Anterior cingulate cortex (tissue), 58 donors: Measurements from ENCODE around the gene ZCCHC2.

ENCODE experiments used
- DNase-seq, 58 donors: peaks; one replicate each; lab custom pipeline; 2025; lab: John Stamatoyannopoulos, UW

Gene ZCCHC2

DNA sequence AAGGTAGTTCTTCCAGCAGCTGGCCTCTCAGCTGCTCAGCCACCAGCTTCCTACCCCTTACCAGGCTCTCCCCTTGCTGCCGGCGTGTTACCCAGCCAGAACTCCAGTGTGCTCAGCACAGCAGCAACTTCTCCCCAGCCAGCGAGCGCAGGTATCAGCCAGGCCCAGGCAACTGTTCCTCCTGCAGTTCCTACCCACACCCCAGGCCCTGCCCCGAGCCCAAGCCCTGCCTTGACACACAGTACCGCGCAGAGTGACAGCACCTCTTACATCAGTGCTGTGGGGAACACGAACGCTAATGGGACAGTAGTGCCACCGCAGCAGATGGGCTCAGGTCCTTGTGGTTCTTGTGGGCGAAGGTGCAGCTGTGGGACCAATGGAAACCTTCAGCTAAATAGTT is 52.0 kb downstream of the ZCCHC2 start:
- no peak for DNase-seq

GRCh38 chr18:62576271-62576670 is 53.4 kb downstream of the ZCCHC2 start:
- no peak for DNase-seq

GRCh38 chr18:62576845-62577512 is 54.2 kb downstream of the ZCCHC2 start:
- DNase-seq: no peak

DNA sequence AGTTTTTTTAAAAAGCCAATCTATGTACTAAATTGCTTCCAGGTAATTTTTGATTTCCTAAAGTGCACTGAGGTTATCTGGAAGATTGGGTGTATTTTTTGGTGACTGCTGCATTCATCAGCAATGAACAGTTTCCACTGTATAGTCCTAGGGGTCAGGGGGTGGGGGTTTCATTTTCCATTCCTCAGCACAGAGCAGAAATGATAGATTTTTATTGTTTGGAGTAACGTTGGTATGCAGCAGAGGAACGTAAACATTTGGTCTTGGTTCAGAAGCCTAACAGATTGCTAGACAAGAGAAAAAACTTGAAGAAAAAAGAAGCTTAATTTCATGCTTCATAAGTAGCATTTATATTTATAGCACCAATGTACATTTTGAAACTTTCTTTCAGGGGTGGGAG is 54.9 kb downstream of the ZCCHC2 start:
- DNase-seq: no peak

DNA sequence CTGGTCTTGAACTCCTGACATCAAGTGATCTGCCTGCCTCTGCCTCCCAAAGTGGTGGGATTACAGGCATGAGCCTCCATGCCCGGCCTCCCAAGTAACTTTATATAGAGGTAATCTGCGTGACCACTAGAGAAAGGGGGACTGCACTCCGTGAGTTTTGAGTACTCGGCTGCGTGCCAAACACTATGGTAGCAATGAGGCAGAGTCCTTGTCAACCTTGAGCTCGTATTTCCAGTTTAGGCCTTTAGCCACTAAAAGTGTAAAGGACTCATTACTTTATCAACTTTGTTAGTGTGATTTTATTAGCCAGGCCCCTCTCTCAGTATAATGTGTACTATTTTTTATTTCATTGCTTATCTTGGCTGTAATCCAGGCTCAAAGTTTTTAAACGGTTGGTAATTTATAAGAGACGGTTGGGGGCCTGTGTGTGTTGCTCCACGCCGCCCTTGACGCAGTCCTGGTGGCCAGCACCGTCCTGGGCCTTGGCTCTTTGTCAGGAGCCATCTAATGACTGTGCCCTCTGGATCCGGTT is 56.2 kb downstream of the ZCCHC2 start:
- DNase-seq: no peak

DNA sequence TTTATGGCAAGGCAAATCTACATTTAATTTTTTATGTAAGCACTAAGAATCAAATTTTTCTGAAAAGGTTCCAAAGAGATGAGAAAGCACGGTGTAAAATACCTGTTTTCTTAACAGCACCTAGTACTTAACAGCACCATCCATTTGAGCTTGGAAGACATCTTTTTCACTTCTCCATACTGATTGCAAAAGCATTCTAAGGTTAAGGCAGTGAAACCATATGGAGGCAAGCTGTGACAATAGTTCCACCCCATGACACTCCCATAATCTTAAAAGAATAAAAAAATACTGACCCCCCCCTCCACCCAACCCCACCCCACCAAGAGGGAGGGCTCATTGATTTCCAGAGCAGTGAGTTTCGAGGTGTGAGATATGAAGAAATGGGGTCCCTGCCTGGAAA is 60.6 kb downstream of the ZCCHC2 start:
- no peak for DNase-seq

GRCh38 chr18:62584241-62585120 is 61.7 kb downstream of the ZCCHC2 start:
- DNase-seq: peak in 56 of 58 donors; percentile 10 to 88 (median 72)

GRCh38 chr18:62585274-62586150 is 62.7 kb downstream of the ZCCHC2 start:
- no peak for DNase-seq

DNA sequence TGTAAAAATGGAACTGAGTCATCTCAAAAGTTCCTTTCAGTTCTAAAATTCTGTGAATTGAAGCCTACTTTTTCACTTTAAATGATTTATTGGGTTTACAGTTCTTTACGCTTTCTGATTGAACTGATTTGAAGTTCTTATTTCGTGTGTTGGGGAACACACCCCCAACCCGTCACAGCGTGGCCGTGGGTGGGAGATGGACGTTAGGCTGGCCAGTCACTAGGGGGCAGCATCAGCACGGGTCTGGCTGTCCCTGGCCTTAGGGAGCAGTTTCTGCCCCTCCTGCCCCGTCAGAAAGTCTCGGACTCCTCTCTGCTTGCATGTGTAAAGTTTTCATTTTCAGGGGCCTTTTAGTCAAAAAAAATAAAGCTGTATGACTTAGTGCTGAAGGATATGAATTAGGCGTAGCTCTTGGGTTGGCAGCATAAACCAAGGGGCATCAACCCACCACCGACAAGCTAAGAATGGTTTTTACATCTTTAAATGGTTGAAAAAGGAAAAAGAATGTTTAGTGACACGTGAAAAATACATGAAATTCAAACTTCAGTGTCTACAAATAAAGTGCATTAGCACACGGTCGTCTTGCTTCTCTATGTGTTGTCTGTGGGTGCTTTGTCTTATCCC is 63.4 kb downstream of the ZCCHC2 start:
- peak in 56 of 58 donors; percentile 5 to 83 (median 61) for DNase-seq

- DNase-seq: peak in 24 of 58 donors; percentile 10 to 41 (median 24)
Observed at GRCh38 chr18:62586781-62587487, 64.1 kb downstream of the ZCCHC2 start.

DNA sequence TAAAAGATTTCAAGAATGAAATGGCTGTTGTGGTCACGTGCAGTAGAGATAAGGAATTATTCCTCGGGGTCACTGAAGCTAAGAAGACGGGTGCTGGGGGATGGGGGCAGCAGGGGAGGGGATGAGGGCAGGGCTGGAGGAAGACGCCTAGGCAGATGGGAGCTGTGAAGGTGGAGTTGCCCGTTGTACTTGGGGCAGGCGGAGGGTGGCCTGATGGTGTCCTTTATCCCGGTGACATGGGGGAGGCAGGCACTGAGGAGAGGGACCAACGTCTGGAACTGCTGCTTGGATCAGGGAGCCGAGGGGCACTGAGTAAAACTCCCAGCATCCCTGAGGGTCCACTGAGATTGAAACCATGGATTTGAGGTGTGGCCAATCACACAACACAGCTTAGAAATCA is 64.9 kb downstream of the ZCCHC2 start:
- no peak for DNase-seq

- DNase-seq: no peak
Observed at GRCh38 chr18:62588217-62588616, 65.4 kb downstream of the ZCCHC2 start.

DNA sequence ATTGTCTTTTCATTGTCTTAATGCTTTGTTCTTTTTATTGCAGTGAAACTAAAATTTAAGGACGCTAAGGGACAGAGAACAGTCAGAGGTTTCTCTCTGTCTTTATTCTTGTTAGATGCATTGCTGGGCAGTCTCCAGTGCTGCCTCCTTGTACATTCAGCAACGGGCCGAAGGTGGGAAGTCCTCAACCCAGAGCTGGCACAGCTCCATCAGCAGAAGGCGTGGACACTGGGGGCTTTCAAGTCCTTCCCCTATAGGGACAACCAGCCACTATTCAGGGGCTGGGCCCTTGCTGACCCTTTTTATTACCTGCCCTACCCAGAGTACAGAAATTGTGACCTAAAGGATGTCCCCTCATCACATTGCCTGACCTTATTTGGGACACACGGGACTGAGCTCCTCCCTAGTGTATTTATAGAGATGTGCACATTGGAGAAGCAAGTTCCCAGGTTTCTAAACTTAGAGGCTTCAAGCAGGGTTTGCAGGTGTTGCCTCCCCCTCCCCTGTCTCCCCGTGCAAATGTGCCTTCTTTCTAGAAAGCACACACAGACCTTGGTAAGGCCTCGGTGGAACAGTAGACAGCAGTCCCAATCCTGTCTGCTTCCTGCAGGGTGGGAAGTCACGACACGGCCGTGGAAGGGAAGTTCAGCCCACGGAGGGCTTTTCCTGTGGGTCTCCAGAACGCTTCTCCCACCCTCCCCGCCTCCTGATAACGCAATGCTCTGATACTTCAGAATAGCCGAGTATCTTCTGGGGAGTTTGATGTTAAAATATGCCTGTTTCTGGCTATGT is 68.2 kb downstream of the ZCCHC2 start:
- DNase-seq: no peak

- DNase-seq: peak in 2 of 58 donors; percentile 13 to 28
Observed at GRCh38 chr18:62596145-62597005, 73.5 kb downstream of the ZCCHC2 start.

- no peak for DNase-seq
Observed at GRCh38 chr18:62601871-62602270, 79.0 kb downstream of the ZCCHC2 start.

DNA sequence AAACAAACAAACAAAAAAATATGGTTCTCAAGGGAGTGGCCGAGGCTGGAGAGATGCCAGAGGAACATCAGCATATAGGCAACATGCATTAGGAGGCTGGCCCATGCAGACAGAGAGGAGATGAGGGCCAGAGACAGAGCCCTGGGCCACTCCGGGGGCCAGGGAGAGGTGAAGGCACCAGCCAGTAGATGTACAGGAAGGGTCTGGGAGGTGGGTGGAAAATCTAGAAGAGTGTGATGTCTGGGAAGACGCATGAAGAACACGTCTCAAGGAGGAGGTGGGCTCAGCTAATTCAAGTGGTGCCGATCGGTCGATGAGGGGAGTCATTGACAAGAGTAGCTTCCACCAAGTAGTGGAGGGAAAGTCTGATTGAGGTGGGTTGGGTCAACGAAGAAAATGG is 79.9 kb downstream of the ZCCHC2 start:
- DNase-seq: no peak

DNA sequence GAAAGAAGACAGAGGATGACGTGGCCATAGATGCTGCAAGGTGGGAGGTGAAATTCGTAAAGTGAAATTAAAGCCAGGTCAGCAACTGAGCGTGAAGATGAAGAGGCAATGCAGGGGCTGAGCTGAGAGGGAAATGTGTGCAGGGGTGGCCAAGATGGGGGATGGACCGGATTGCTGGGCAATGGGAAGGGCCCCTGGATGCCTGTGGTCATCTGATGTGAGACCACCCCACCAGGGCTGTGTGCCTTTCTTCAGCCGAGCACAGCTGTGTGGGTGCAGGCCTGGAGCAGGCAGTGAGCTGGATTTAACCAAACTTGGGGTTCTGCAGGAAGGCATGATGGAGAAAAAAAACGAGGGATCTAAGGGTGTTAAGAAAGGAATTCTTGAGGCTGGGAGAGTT is 80.4 kb downstream of the ZCCHC2 start:
- DNase-seq: no peak

DNA sequence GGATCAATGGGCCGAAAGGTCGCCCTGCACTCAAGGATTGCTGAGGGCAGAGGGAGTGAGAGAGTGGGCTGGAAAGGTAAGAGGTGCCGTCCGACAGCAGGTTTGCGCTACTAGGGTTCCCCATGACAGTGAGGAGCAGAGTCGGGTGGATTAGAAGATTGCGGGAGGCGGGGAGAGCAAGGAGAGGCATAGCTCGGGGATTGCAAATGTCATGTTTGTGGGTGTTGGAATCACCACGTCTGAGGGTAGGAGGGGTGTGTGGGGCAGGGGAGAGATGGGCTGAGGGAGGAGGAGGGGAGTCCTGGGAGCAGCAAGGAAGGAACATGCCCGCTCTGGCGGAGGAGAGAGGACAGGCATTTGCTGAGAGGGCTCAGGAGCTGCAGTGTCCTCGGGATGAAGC is 81.2 kb downstream of the ZCCHC2 start:
- no peak for DNase-seq
